Measurements from ENCODE around the gene CAPN1. TPM values are rescaled to one million over a fixed set of nuclear protein-coding genes. Genes with fewer than 3 reads are reported as not detected.

The CAPN1 gene
- total and polyA plus RNA-seq, 2 of the 13 experiments (the other 11 are each of a cell fraction or from before 2014, with no cell fraction given), result 57.3 to 82.6 TPM

- TF ChIP-seq AHDC1 (CRISPR knock-in tag; IDR thresholded peaks at IDR 0.05; ENCODE audit: borderline replicate concordance) (no peak; the same call in 1 of the 2 replicates), SOX13 (IDR thresholded peaks at IDR 0.05) (no peak; the same call in 1 of the 2 replicates), SOX13 (CRISPR knock-in tag; conservative IDR thresholded peaks at IDR 0.05 in 1 of 2, IDR thresholded peaks at IDR 0.05 in 1 of 2) (peak in 1 of 2 experiments; percentile 22; a peak in 1 of 4 replicates), MED1 (CRISPR knock-in tag; IDR thresholded peaks at IDR 0.05) (peak; percentile 60; the same call in 1 of the 2 replicates), GATAD1 (CRISPR knock-in tag; IDR thresholded peaks at IDR 0.05) (peak; percentile 92), TMF1 (CRISPR knock-in tag; IDR thresholded peaks at IDR 0.05; ENCODE audit: low read depth) (no peak), ETS1 (CRISPR knock-in tag; IDR thresholded peaks at IDR 0.05) (0 out of 2 replicates have a peak, but pooled peaks have one; percentile 12), ZNF430 (CRISPR knock-in tag; IDR thresholded peaks at IDR 0.05) (peak; percentile 72; the same call in 1 of the 2 replicates), KDM6A (CRISPR knock-in tag; IDR thresholded peaks at IDR 0.05; ENCODE audit: low read depth) (peak; percentile 25; the same call in 1 of the 2 replicates), ZNF460 (CRISPR knock-in tag; IDR thresholded peaks at IDR 0.05; ENCODE audit: borderline replicate concordance) (no peak), RELA (CRISPR knock-in tag; IDR thresholded peaks at IDR 0.05) (no peak), U2AF1 (optimal IDR thresholded peaks at IDR 0.05; ENCODE audit: low read depth, low read length) (no peak), CENPX (CRISPR knock-in tag; IDR thresholded peaks at IDR 0.05) (no peak), GLMP (CRISPR knock-in tag; IDR thresholded peaks at IDR 0.05; ENCODE audit: borderline replicate concordance) (no peak), JARID2 (CRISPR knock-in tag; IDR thresholded peaks at IDR 0.05; ENCODE audit: insufficient replicate concordance) (peak; percentile 37), KDM5B (CRISPR knock-in tag; IDR thresholded peaks at IDR 0.05; ENCODE audit: borderline replicate concordance) (peak; percentile 90), GTF3A (CRISPR knock-in tag; conservative IDR thresholded peaks at IDR 0.05) (no peak), WIZ (CRISPR knock-in tag; IDR thresholded peaks at IDR 0.05) (0 out of 2 replicates have a peak, but pooled peaks have one; percentile 64), FOSL1 (CRISPR knock-in tag; IDR thresholded peaks at IDR 0.05; ENCODE audit: borderline replicate concordance) (no peak)
Observed at GRCh38 chr11:65134240-65134951, 47.3 kb upstream of the CAPN1 start, which contains the start of gene SYVN1 (continued).
